DOHH2 (cell line): ENCODE results near the gene TNNC1.

ENCODE experiments used
- CTCF ChIP-seq: fragments of 200-600 bp; sonication (generic); IDR thresholded peaks from one replicate; pipeline ENCODE4 v1.5.1; 2014; ENCODE audit warnings: antibody characterized with exemption, mild to moderate bottlenecking, low read depth, low read length; ENCODE audit not compliant: poor library complexity, severe bottlenecking
- EZH2phosphoT487 ChIP-seq: fragments of 200-600 bp; sonication (generic); IDR thresholded peaks from 2 replicates; pipeline ENCODE4 v1.6.1; 2017; ENCODE audit warnings: borderline replicate concordance, mild to moderate bottlenecking, antibody characterized with exemption, low read length, moderate library complexity, mixed read lengths

GRCh38 chr3:52404391-52404790 is 49.5 kb downstream of the TNNC1 start:
- TF ChIP-seq CTCF (no peak), EZH2phosphoT487 (no peak)
